A549 treated with RU486 at 1 μM for 4 hours (cell line): Measurements from ENCODE around the gene YIPF7. TPM values are rescaled to one million over a fixed set of nuclear protein-coding genes. Genes with fewer than 3 reads are reported as not detected.

Source experiments
- total RNA-seq: library from RNA; stranded (reverse); fragments of 200-300 nt; extraction: Qiagen RNA extraction; gene quantifications from 5 replicates; pipeline ENCODE4 v1.2.3, GENCODE V29; 2022; ENCODE audit warnings: low read depth

YIPF7 gene
- total RNA-seq: not detected in 5 replicates

GRCh38 chr4:44651425-44651824 lies at the start of gene YIPF7:
Gene YIPF7 (minus strand): TSS chr4:44651625. CDS start chr4:44650100, 1,525 bp downstream.

GRCh38 chr4:44678094-44679041 lies 26.9 kb upstream of the YIPF7 start, which contains the start of gene GUF1:
Gene GUF1 (plus strand): TSS chr4:44678420. CDS start chr4:44678623, 203 bp downstream.

Other genes starting within 250 kb of the YIPF7 start
- not detected in 5 replicates for gene KCTD8, start 202.8 kb downstream of the YIPF7 start, total RNA-seq
- 4.1 to 10.0 TPM (median 9.4 TPM) in 5 replicates for gene GUF1, start 26.8 kb upstream of the YIPF7 start, total RNA-seq
- 6.3 to 12.8 TPM (median 9.8 TPM) in 5 replicates for gene GNPDA2, start 74.9 kb upstream of the YIPF7 start, total RNA-seq